ENCODE data around the gene CLASP2. TPM values are rescaled to one million over a fixed set of nuclear protein-coding genes. Genes with fewer than 3 reads are reported as not detected.

The CLASP2 gene
- polyA plus RNA-seq, 3 donors: 10.1 to 16.1 (median 13.9) TPM

DNA sequence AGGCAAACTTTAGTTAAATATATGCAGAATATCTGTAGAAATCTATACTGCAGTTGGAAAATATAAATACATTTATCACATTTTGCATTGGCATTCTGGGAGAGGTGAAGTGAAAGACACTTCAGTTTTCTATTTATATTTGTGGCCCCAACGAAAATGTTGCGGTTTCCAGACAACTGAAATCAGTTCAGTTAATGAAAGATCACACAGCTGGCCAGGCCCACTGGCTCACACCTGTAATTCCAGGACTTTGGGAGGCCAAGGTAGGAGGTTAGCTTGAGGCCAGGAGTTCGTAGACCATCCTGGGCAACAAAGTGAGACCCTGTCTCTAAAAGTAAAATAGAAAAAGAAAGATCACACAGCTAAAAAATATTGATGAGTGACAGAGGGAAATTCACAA is 11.9 kb upstream of the CLASP2 start:
- no peaks in the 10 kb centered on the region for H3K36me3 Mint-ChIP-seq
- peak overlapping the region; percentile 52 for H2AFZ ChIP-seq (ENCODE audit: insufficient read depth, low read depth, low read length, poor library complexity, severe bottlenecking)
- H4K20me1 ChIP-seq (ENCODE audit: insufficient read depth, low read length): no peaks in the 10 kb centered on the region
- H3K4me2 ChIP-seq (replicated peaks; ENCODE audit: extremely low read depth, low read length, poor library complexity, severe bottlenecking): no peak overlapping the region
- H3K27me3 ChIP-seq (ENCODE audit: control insufficient read depth in 2 of 2, insufficient read depth in 2 of 2, low read length in 2 of 2): no peaks in the 10 kb centered on the region
- H3K79me2 ChIP-seq (ENCODE audit: insufficient read depth, low read length): no peaks in the 10 kb centered on the region
- no peak overlapping the region for H3K9ac ChIP-seq (ENCODE audit: insufficient read depth, low read length, poor library complexity, severe bottlenecking)
- no peak for DNase-seq
- intact Hi-C loops (cut with micrococcal nuclease): no loop called here
- H3K27me3 Mint-ChIP-seq (ENCODE audit: low read depth in 3 of 3): no peaks in the 10 kb centered on the region
- WGBS (ENCODE audit: insufficient coverage): 92% methylated on average over 2 of the region's 3 CpGs
- no peaks in the 10 kb centered on the region for H3K4me1 ChIP-seq (ENCODE audit: control insufficient read depth in 1 of 2, insufficient read depth in 2 of 2, low read length in 2 of 2)
- H3K9me3 ChIP-seq (replicated peaks in 1 of 2; ENCODE audit: control insufficient read depth in 1 of 2, insufficient read depth in 1 of 2, low read length in 2 of 2): peaks cover 8 to 9% of the 10 kb centered on the region in 2 donors
- H3K4me1 Mint-ChIP-seq: no peaks in the 10 kb centered on the region
- H3K27ac Mint-ChIP-seq: no peak overlapping the region
- H3K36me3 ChIP-seq (replicated peaks in 1 of 2; ENCODE audit: control insufficient read depth in 1 of 2, insufficient read depth in 2 of 2, low read length in 2 of 2): no peaks in the 10 kb centered on the region
- H3K27ac ChIP-seq (ENCODE audit: low read depth in 1 of 2, low read length in 2 of 2): no peak overlapping the region
- H3K4me3 Mint-ChIP-seq: no peak overlapping the region
- H3K4me3 ChIP-seq (replicated peaks in 1 of 3; ENCODE audit: low read depth in 2 of 3, low read length in 3 of 3): no peak overlapping the region
- H3K9me3 Mint-ChIP-seq: peaks cover 8 to 15% (median 10%) of the 10 kb centered on the region in 7 donors
- no peak for TF ChIP-seq CTCF (IDR thresholded peaks at IDR 0.05)

DNA sequence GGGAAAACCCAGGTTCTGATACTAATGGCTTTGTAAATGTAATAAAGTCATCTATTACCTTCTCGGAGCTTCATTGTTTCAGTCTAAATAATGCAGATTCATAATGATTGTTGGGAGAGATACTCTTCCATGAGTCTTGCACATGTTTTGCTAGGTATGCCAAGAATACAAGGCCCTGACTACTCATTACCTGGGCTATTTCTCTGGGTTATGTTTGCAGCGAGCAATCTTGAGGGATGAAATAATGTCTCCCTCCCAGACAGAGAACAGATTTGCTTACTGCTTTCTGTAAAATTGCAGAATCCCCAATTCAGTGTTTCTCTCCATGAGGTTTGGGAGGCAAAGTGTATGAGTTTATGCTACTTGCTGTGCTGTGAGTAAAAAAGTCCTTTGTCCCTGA is 6.2 kb upstream of the CLASP2 start:
- Histone ChIP-seq H3K4me3 (replicated peaks in 1 of 3; ENCODE audit: low read depth in 2 of 3, low read length in 3 of 3) (no peak overlapping the region), H3K4me1 (ENCODE audit: control insufficient read depth in 1 of 2, insufficient read depth in 2 of 2, low read length in 2 of 2) (no peaks in the 10 kb centered on the region), H2AFZ (ENCODE audit: insufficient read depth, low read depth, low read length, poor library complexity, severe bottlenecking) (no peak overlapping the region), H3K36me3 (replicated peaks in 1 of 2; ENCODE audit: control insufficient read depth in 1 of 2, insufficient read depth in 2 of 2, low read length in 2 of 2) (no peaks in the 10 kb centered on the region), H3K9me3 (replicated peaks in 1 of 2; ENCODE audit: control insufficient read depth in 1 of 2, insufficient read depth in 1 of 2, low read length in 2 of 2) (no peaks in the 10 kb centered on the region), H3K27me3 (ENCODE audit: control insufficient read depth in 2 of 2, insufficient read depth in 2 of 2, low read length in 2 of 2) (no peaks in the 10 kb centered on the region), H3K79me2 (ENCODE audit: insufficient read depth, low read length) (no peaks in the 10 kb centered on the region), H3K9ac (ENCODE audit: insufficient read depth, low read length, poor library complexity, severe bottlenecking) (no peak overlapping the region), H3K4me2 (replicated peaks; ENCODE audit: extremely low read depth, low read length, poor library complexity, severe bottlenecking) (no peak overlapping the region), H4K20me1 (ENCODE audit: insufficient read depth, low read length) (no peaks in the 10 kb centered on the region), H3K27ac (ENCODE audit: low read depth in 1 of 2, low read length in 2 of 2) (no peak overlapping the region)
- WGBS (ENCODE audit: insufficient coverage): no CpG with 5 or more reads among the region's 2 CpGs
- Mint-ChIP-seq H3K36me3 (no peaks in the 10 kb centered on the region), H3K9me3 (peaks cover 0 to 2% (median 0%) of the 10 kb centered on the region in 7 donors), H3K27ac (no peak overlapping the region), H3K27me3 (ENCODE audit: low read depth in 3 of 3) (no peaks in the 10 kb centered on the region), H3K4me1 (no peaks in the 10 kb centered on the region), H3K4me3 (no peak overlapping the region)
- no peak for DNase-seq
- intact Hi-C loops (cut with micrococcal nuclease): no loop called here
- TF ChIP-seq CTCF (IDR thresholded peaks at IDR 0.05): no peak
